HCT116 (cell line): ENCODE results near the gene SPATA3. TPM values are rescaled to one million over a fixed set of nuclear protein-coding genes. Genes with fewer than 3 reads are reported as not detected.
A peak's percentile ranks its signal among the peaks of the same experiment; 100 is the strongest.

Experiments
- CBX3 ChIP-seq: IDR thresholded peaks from 2 replicates; pipeline ENCODE4 v1.6.1; 2012; ENCODE audit warnings: low read depth
- CTCF ChIP-seq, 3 experiments: fragments of 200-600 bp in 1 of 3; sonication (generic) in 1 of 3; IDR thresholded peaks in 2 of 3; conservative IDR thresholded peaks in 1 of 3; 2 replicates each; pipeline ENCODE4 v1.5.1; 2012 to 2017; ENCODE audit warnings: low read depth in 2 of 3, low read length in 2 of 3, antibody characterized with exemption in 1 of 3, borderline replicate concordance in 1 of 3, control low read depth in 1 of 3, mild to moderate bottlenecking in 1 of 3, mixed read lengths in 1 of 3, mixed run types in 1 of 3, moderate library complexity in 1 of 3; ENCODE audit not compliant: insufficient read depth in 1 of 3
- RAD21 ChIP-seq: IDR thresholded peaks from 2 replicates; pipeline ENCODE4 v1.6.1; 2012; ENCODE audit warnings: low read depth, mild to moderate bottlenecking
- REST ChIP-seq: IDR thresholded peaks from 2 replicates; pipeline ENCODE4 v1.6.1; 2012; ENCODE audit warnings: low read depth
- TCF7L2 ChIP-seq: IDR thresholded peaks from 2 replicates; pipeline ENCODE4 v1.7.0; 2011; ENCODE audit warnings: borderline replicate concordance, inconsistent platforms; ENCODE audit not compliant: insufficient read depth, insufficient read length; ENCODE audit errors: extremely low read depth
- YY1 ChIP-seq: IDR thresholded peaks from 2 replicates; pipeline ENCODE4 v1.6.1; 2011; ENCODE audit warnings: low read length, low read depth, moderate library complexity, mild to moderate bottlenecking; ENCODE audit not compliant: insufficient replicate concordance; ENCODE audit errors: extremely low read depth
- total RNA-seq: library from RNA; stranded (reverse); gene quantifications from one replicate; pipeline ENCODE4 v1.2.1, GENCODE V29; 2021; ENCODE audit not compliant: unreplicated experiment

SPATA3 gene
- total RNA-seq, 1 experiment from 2014 or later, result not detected

- TF ChIP-seq REST (no peak), TCF7L2 (peak; percentile 26), CTCF (IDR thresholded peaks at IDR 0.05 in 2 of 3, conservative IDR thresholded peaks at IDR 0.05 in 1 of 3; ENCODE audit: borderline replicate concordance in 1 of 3, insufficient read depth in 1 of 3, low read depth in 2 of 3, low read length in 2 of 3) (peak; percentile 92 to 95 (median 94)), RAD21 (peak; percentile 94), YY1 (peak; percentile 64), CBX3 (no peak)
Observed at GRCh38 chr2:230987137-230988020, 8.5 kb upstream of the SPATA3 start (continued).
